CD14-positive monocyte (primary cell): ENCODE measurements around the gene CSNK2A3. TPM values are rescaled to one million over a fixed set of nuclear protein-coding genes. Genes with fewer than 3 reads are reported as not detected.

ENCODE experiments used
- DNase-seq, 3 donors: peaks; one replicate each; pipeline ENCODE4 v3.0.0-alpha.2; 2011 to 2022
- H2AFZ ChIP-seq: 2 replicates; pipeline ENCODE4 v1.6.0; 2012; ENCODE audit warnings: mild to moderate bottlenecking, low read depth, low read length, inconsistent platforms; ENCODE audit not compliant: insufficient read depth, poor library complexity, severe bottlenecking
- H3K27ac ChIP-seq, 2 donors: 1 replicate in 1 of 2; 2 replicates in 1 of 2; pipeline ENCODE4 v1.5.1; 2012 to 2013; ENCODE audit warnings: low read length in 2 of 2, control low read depth in 1 of 2, inconsistent platforms in 1 of 2, low read depth in 1 of 2, mild to moderate bottlenecking in 1 of 2
- H3K27me3 ChIP-seq, 2 donors: one replicate each; pipeline versions ENCODE4 v1.6.0 to v1.6.1; 2011 to 2013; ENCODE audit warnings: low read length in 2 of 2; ENCODE audit not compliant: control insufficient read depth in 2 of 2, insufficient read depth in 2 of 2
- H3K36me3 ChIP-seq, 2 donors: replicated peaks in 1 of 2; 1 replicate in 1 of 2; 2 replicates in 1 of 2; pipeline versions ENCODE4 v1.5.1 to v1.6.1; 2012 to 2013; ENCODE audit warnings: low read length in 2 of 2, control low read depth in 1 of 2, inconsistent platforms in 1 of 2, mild to moderate bottlenecking in 1 of 2; ENCODE audit not compliant: insufficient read depth in 2 of 2, control insufficient read depth in 1 of 2
- H3K4me1 ChIP-seq, 2 donors: 1 replicate in 1 of 2; 2 replicates in 1 of 2; pipeline versions ENCODE4 v1.5.1 to v1.6.1; 2012 to 2013; ENCODE audit warnings: low read length in 2 of 2, control low read depth in 1 of 2, inconsistent platforms in 1 of 2, mild to moderate bottlenecking in 1 of 2, moderate library complexity in 1 of 2; ENCODE audit not compliant: insufficient read depth in 2 of 2, control insufficient read depth in 1 of 2
- H3K4me2 ChIP-seq: replicated peaks from 2 replicates; pipeline ENCODE3; 2012; ENCODE audit warnings: low read length, moderate library complexity, mild to moderate bottlenecking; ENCODE audit not compliant: poor library complexity, severe bottlenecking; ENCODE audit errors: extremely low read depth
- H3K4me3 ChIP-seq, 3 experiments: fragments of 200-600 bp in 1 of 3; sonication (generic) in 1 of 3; replicated peaks in 1 of 3; 1 replicate in 2 of 3; 2 replicates in 1 of 3; pipeline ENCODE4 v1.5.1; 2011 to 2013; ENCODE audit warnings: low read length in 3 of 3, mild to moderate bottlenecking in 3 of 3, control low read depth in 2 of 3, low read depth in 2 of 3, inconsistent platforms in 1 of 3, moderate library complexity in 1 of 3
- H3K79me2 ChIP-seq: 2 replicates; pipeline ENCODE4 v1.6.0; 2012; ENCODE audit warnings: mild to moderate bottlenecking, control low read depth, inconsistent platforms, low read length, moderate library complexity; ENCODE audit not compliant: insufficient read depth
- H3K9ac ChIP-seq: 2 replicates; pipeline ENCODE4 v1.6.0; 2017; ENCODE audit warnings: low read length, mild to moderate bottlenecking; ENCODE audit not compliant: insufficient read depth, poor library complexity, severe bottlenecking
- H3K9me3 ChIP-seq, 2 donors: replicated peaks in 1 of 2; 1 replicate in 1 of 2; 2 replicates in 1 of 2; pipeline versions ENCODE4 v1.5.1 to v1.6.1; 2012 to 2013; ENCODE audit warnings: low read length in 2 of 2, control low read depth in 1 of 2; ENCODE audit not compliant: control insufficient read depth in 1 of 2, insufficient read depth in 1 of 2
- H4K20me1 ChIP-seq: 2 replicates; pipeline ENCODE4 v1.6.0; 2012; ENCODE audit warnings: mild to moderate bottlenecking, low read length, control low read depth, moderate library complexity; ENCODE audit not compliant: insufficient read depth
- H3K27ac Mint-ChIP-seq, 7 donors: one replicate each; pipeline ENCODE4 v1.8.0; 2020; ENCODE audit warnings: mild to moderate bottlenecking in 7 of 7, mixed read lengths in 7 of 7, moderate library complexity in 6 of 7, inconsistent platforms in 2 of 7
- H3K27me3 Mint-ChIP-seq, 3 donors: one replicate each; pipeline ENCODE4 v1.8.0; 2021 to 2022; ENCODE audit warnings: low read depth in 3 of 3, mild to moderate bottlenecking in 3 of 3, mixed read lengths in 3 of 3, moderate library complexity in 3 of 3, inconsistent platforms in 1 of 3
- H3K36me3 Mint-ChIP-seq, 2 donors: one replicate each; pipeline ENCODE4 v1.8.0; 2020; ENCODE audit warnings: mixed read lengths in 2 of 2, inconsistent platforms in 1 of 2, mild to moderate bottlenecking in 1 of 2
- H3K4me1 Mint-ChIP-seq: one replicate; pipeline ENCODE4 v1.8.0; 2020; ENCODE audit warnings: mild to moderate bottlenecking, mixed read lengths
- H3K4me3 Mint-ChIP-seq, 2 donors: one replicate each; pipeline ENCODE4 v1.8.0; 2020; ENCODE audit warnings: mild to moderate bottlenecking in 2 of 2, mixed read lengths in 2 of 2, moderate library complexity in 1 of 2
- H3K9me3 Mint-ChIP-seq, 7 donors: one replicate each; pipeline ENCODE4 v1.8.0; 2020 to 2022; ENCODE audit warnings: mixed read lengths in 7 of 7, mild to moderate bottlenecking in 6 of 7, moderate library complexity in 6 of 7, inconsistent platforms in 2 of 7
- WGBS: methylation state at CpG from one replicate; pipeline ENCODE4 v1.1.5; 2013; ENCODE audit warnings: missing lambda C conversion rate; ENCODE audit not compliant: insufficient coverage; 5-methylcytosine and 5-hydroxymethylcytosine counted together
- intact Hi-C, 2 donors: fragments of 100-400 bp; cut with micrococcal nuclease; formaldehyde crosslinking; loops; one replicate each; pipeline versions ENCODE4 v1.15.0 to v1.15.1; 2023
- polyA plus RNA-seq, 3 donors: library from polyadenylated mRNA; depleted of rRNA in 1 of 3; unstranded in 2 of 3; stranded (reverse) in 1 of 3; fragments of 300-500 nt in 2 of 3; fragments of >200 nt in 1 of 3; fragmentation: Illumina TruSeq in 2 of 3; gene quantifications; 1 replicate in 2 of 3; 2 replicates in 1 of 3; pipeline ENCODE4 v1.2.3, GENCODE V29; 2012 to 2021
- TF ChIP-seq, protein P1 (sequence below): fragments of 200-600 bp; IDR thresholded peaks from one replicate; pipeline ENCODE4 v1.8.0; 2022; ENCODE audit warnings: antibody characterized with exemption, mild to moderate bottlenecking

The CSNK2A3 gene
- polyA plus RNA-seq, 3 donors, result 0.28 to 0.86 (median 0.75) TPM

- intact Hi-C loops, result no loop called here
- peak overlapping the region in 3 of 7 donors; percentile 55 to 87 (median 85) for H3K27ac Mint-ChIP-seq
Measured at GRCh38 chr11:11370962-11371303, 17.9 kb upstream of the CSNK2A3 start.

GRCh38 chr11:11370255-11370961, 17.4 kb upstream of the CSNK2A3 start:
- no peaks in the 10 kb centered on the region for H3K79me2 ChIP-seq
- peaks cover 0 to 4% of the 10 kb centered on the region in 2 donors for H3K27me3 ChIP-seq
- peak overlapping the region in 2 of 3 experiments; percentile 10 to 48 for H3K4me3 ChIP-seq
- intact Hi-C loops, result no loop called here
- peak; percentile 18 to 42 (median 32) for DNase-seq
- H3K27ac ChIP-seq, result peak overlapping the region in 1 of 2 donors; percentile 30
- peaks cover 17 to 19% of the 10 kb centered on the region in 2 donors for H3K4me1 ChIP-seq
- H4K20me1 ChIP-seq, result no peaks in the 10 kb centered on the region
- no CpG with 5 or more reads among the region's 8 CpGs for WGBS
- H3K27me3 Mint-ChIP-seq, result peaks cover 6 to 12% (median 9%) of the 10 kb centered on the region in 3 donors
- TF ChIP-seq, protein P1, sequence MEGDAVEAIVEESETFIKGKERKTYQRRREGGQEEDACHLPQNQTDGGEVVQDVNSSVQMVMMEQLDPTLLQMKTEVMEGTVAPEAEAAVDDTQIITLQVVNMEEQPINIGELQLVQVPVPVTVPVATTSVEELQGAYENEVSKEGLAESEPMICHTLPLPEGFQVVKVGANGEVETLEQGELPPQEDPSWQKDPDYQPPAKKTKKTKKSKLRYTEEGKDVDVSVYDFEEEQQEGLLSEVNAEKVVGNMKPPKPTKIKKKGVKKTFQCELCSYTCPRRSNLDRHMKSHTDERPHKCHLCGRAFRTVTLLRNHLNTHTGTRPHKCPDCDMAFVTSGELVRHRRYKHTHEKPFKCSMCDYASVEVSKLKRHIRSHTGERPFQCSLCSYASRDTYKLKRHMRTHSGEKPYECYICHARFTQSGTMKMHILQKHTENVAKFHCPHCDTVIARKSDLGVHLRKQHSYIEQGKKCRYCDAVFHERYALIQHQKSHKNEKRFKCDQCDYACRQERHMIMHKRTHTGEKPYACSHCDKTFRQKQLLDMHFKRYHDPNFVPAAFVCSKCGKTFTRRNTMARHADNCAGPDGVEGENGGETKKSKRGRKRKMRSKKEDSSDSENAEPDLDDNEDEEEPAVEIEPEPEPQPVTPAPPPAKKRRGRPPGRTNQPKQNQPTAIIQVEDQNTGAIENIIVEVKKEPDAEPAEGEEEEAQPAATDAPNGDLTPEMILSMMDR, result no peak
- peak overlapping the region in 1 of 2 donors; percentile 82 for H3K4me3 Mint-ChIP-seq
- H3K9ac ChIP-seq, result no peak overlapping the region
- H3K9me3 Mint-ChIP-seq, result peaks cover 0 to 21% (median 7%) of the 10 kb centered on the region in 7 donors
- no peaks in the 10 kb centered on the region for H3K36me3 Mint-ChIP-seq
- H3K36me3 ChIP-seq, result no peaks in the 10 kb centered on the region
- H2AFZ ChIP-seq, result no peak overlapping the region
- H3K27ac Mint-ChIP-seq, result peak overlapping the region in 5 of 7 donors; percentile 31 to 87 (median 86)
- peaks cover 0 to 2% of the 10 kb centered on the region in 2 donors for H3K9me3 ChIP-seq
- H3K4me2 ChIP-seq, result peak overlapping the region; percentile 40
- peaks cover 9% of the 10 kb centered on the region for H3K4me1 Mint-ChIP-seq

More at GRCh38 chr11:11370962-11371303, 17.9 kb upstream of the CSNK2A3 start:
- WGBS, result 96% methylated on average over 4 of the region's 6 CpGs
- Histone ChIP-seq H3K9me3 (peaks cover 0 to 2% of the 10 kb centered on the region in 2 donors), H3K27ac (no peak overlapping the region), H4K20me1 (no peaks in the 10 kb centered on the region), H3K4me1 (peaks cover 17 to 19% of the 10 kb centered on the region in 2 donors), H3K27me3 (peaks cover 0 to 4% of the 10 kb centered on the region in 2 donors), H3K36me3 (no peaks in the 10 kb centered on the region), H2AFZ (no peak overlapping the region), H3K9ac (no peak overlapping the region), H3K4me3 (no peak overlapping the region), H3K79me2 (no peaks in the 10 kb centered on the region), H3K4me2 (no peak overlapping the region)
- H3K36me3 Mint-ChIP-seq, result no peaks in the 10 kb centered on the region
- peaks cover 9% of the 10 kb centered on the region for H3K4me1 Mint-ChIP-seq
- TF ChIP-seq, protein P1, result no peak
- peaks cover 0 to 21% (median 9%) of the 10 kb centered on the region in 7 donors for H3K9me3 Mint-ChIP-seq
- DNase-seq, result no peak
- H3K4me3 Mint-ChIP-seq, result no peak overlapping the region
- H3K27me3 Mint-ChIP-seq, result peaks cover 7 to 12% (median 9%) of the 10 kb centered on the region in 3 donors
